ENCODE data around the gene METTL5. TPM values are rescaled to one million over a fixed set of nuclear protein-coding genes. Genes with fewer than 3 reads are reported as not detected.

The METTL5 gene
- total RNA-seq, 1 experiment from 2014 or later = 63.1 TPM

GRCh38 chr2:169798397-169798717 is 26.3 kb downstream of the METTL5 start:
- Mint-ChIP-seq H3K9me3 (ENCODE audit: low read depth, unreplicated experiment) (no peaks in the 10 kb centered on the region), H3K36me3 (ENCODE audit: insufficient read depth, unreplicated experiment) (peaks cover 30% of the 10 kb centered on the region), H3K4me3 (ENCODE audit: low read depth, unreplicated experiment) (peak overlapping the region; percentile 80), H3K27me3 (ENCODE audit: unreplicated experiment) (no peaks in the 10 kb centered on the region), H3K27ac (ENCODE audit: unreplicated experiment) (peak overlapping the region; percentile 78), H3K4me1 (ENCODE audit: low read depth, unreplicated experiment) (no peaks in the 10 kb centered on the region)
- no TSS peak for BruUV-seq (replicated peaks)
- CTCF ChIA-PET = interaction anchor here (1.0 kb wide), 1 partner anchor 9 kb away, joined by 4 read pairs; no protein-coding TSS in a partner anchor
- intact Hi-C loops (cut with micrococcal nuclease; ENCODE audit: unreplicated experiment) = no loop called here
- no peak for TF ChIP-seq CTCF (IDR thresholded peaks at IDR 0.05; ENCODE audit: unreplicated experiment)
- no peak for DNase-seq

GRCh38 chr2:169797601-169798000 is 27.1 kb downstream of the METTL5 start:
- Mint-ChIP-seq H3K36me3 (ENCODE audit: insufficient read depth, unreplicated experiment) (peaks cover 29% of the 10 kb centered on the region), H3K4me1 (ENCODE audit: low read depth, unreplicated experiment) (no peaks in the 10 kb centered on the region), H3K27me3 (ENCODE audit: unreplicated experiment) (no peaks in the 10 kb centered on the region), H3K4me3 (ENCODE audit: low read depth, unreplicated experiment) (no peak overlapping the region), H3K27ac (ENCODE audit: unreplicated experiment) (no peak overlapping the region), H3K9me3 (ENCODE audit: low read depth, unreplicated experiment) (no peaks in the 10 kb centered on the region)
- CTCF ChIA-PET = no interaction called here
- intact Hi-C loops (cut with micrococcal nuclease; ENCODE audit: unreplicated experiment) = no loop called here
- no peak for TF ChIP-seq CTCF (IDR thresholded peaks at IDR 0.05; ENCODE audit: unreplicated experiment)
- no TSS peak for BruUV-seq (replicated peaks)
- no peak for DNase-seq

- no peaks in the 10 kb centered on the region for H3K27me3 Mint-ChIP-seq (ENCODE audit: unreplicated experiment)
- TF ChIP-seq CTCF (IDR thresholded peaks at IDR 0.05; ENCODE audit: unreplicated experiment) = no peak
- no peak for DNase-seq
- BruUV-seq (replicated peaks) = no TSS peak
- CTCF ChIA-PET = no interaction called here
- no peaks in the 10 kb centered on the region for H3K4me1 Mint-ChIP-seq (ENCODE audit: low read depth, unreplicated experiment)
- no peak overlapping the region for H3K4me3 Mint-ChIP-seq (ENCODE audit: low read depth, unreplicated experiment)
- H3K36me3 Mint-ChIP-seq (ENCODE audit: insufficient read depth, unreplicated experiment) = peaks cover 18% of the 10 kb centered on the region
- intact Hi-C loops (cut with micrococcal nuclease; ENCODE audit: unreplicated experiment) = no loop called here
- no peak overlapping the region for H3K27ac Mint-ChIP-seq (ENCODE audit: unreplicated experiment)
- no peaks in the 10 kb centered on the region for H3K9me3 Mint-ChIP-seq (ENCODE audit: low read depth, unreplicated experiment)
These were observed 28.3 kb downstream of the METTL5 start for GRCh38 chr2:169796441-169796840.

GRCh38 chr2:169795181-169795580 is 29.5 kb downstream of the METTL5 start:
- Mint-ChIP-seq H3K4me1 (ENCODE audit: low read depth, unreplicated experiment) (no peaks in the 10 kb centered on the region), H3K9me3 (ENCODE audit: low read depth, unreplicated experiment) (no peaks in the 10 kb centered on the region), H3K36me3 (ENCODE audit: insufficient read depth, unreplicated experiment) (peaks cover 18% of the 10 kb centered on the region), H3K4me3 (ENCODE audit: low read depth, unreplicated experiment) (no peak overlapping the region), H3K27me3 (ENCODE audit: unreplicated experiment) (no peaks in the 10 kb centered on the region), H3K27ac (ENCODE audit: unreplicated experiment) (no peak overlapping the region)
- no TSS peak for BruUV-seq (replicated peaks)
- TF ChIP-seq CTCF (IDR thresholded peaks at IDR 0.05; ENCODE audit: unreplicated experiment) = no peak
- intact Hi-C loops (cut with micrococcal nuclease; ENCODE audit: unreplicated experiment) = no loop called here
- CTCF ChIA-PET = interaction anchor here (0.7 kb wide), 1 partner anchor 18 kb away, joined by 4 read pairs; no protein-coding TSS in a partner anchor
- DNase-seq = no peak
